ENCODE measurements around the gene DMTF1.

Gene DMTF1

DNA sequence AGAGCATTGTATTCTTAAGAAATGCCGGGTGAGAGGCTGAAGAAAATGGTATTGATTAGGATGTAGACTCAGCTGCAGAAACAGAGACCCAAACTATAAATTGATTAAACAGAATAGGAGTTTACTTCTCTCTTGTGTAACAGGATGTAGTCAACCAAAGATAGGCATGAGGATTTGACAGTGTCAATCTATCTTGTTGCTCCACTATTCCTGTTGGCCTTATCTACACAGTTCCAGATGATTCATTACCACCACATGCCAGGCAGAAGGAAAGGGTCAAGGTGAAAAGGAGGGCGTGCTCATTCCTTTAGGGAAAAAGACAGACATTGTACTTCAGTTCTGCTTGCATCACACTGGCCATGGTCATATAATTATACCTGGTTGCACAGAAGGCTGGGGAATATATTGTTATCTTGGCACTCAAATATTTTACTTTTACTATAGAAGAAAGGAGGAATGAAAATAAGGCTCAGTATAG, 11.9 kb upstream of the DMTF1 start:
- FAIRE-seq, result no peak
- TF ChIP-seq POLR2A (IDR thresholded peaks at IDR 0.05; ENCODE audit: low read depth, low read length) (no peak), PAX5 (IDR thresholded peaks at IDR 0.05; ENCODE audit: insufficient read depth, low read length, severe bottlenecking) (no peak), POU2F2 (IDR thresholded peaks at IDR 0.05; ENCODE audit: low read depth, low read length) (no peak), POLR2AphosphoS5 (IDR thresholded peaks at IDR 0.05; ENCODE audit: low read depth, low read length) (no peak), TAF1 (IDR thresholded peaks at IDR 0.05; ENCODE audit: low read depth, low read length) (no peak), SPI1 (IDR thresholded peaks at IDR 0.05; ENCODE audit: low read depth, low read length) (no peak)
- no peak for DNase-seq (ENCODE audit: insufficient read length, low spot score)

DNA sequence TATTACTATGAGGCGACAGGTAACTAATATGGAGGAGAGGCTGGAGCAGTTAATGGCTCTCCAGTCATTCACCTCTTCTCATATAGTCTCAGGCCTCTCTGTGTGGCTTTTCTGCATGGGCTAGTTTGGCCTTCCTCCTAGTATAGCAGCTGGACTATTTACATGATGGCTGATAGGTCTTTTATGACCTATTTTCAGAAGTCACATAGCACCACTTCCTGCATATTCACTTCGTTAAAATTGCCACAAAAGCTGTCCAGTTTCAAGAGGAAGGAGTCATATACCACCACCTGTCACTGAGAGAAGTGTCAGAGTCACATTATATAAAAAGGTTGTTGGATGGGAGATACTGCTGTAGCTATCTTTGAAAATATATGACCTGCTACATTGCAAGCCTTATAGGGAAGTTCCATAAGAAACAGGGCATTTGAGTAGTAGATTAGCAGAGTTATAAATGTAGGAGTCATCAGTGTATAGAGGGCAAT, 8.0 kb upstream of the DMTF1 start:
- DNase-seq (ENCODE audit: insufficient read length, low spot score) (peak; percentile 30), FAIRE-seq (peak; percentile 84)
- TF ChIP-seq POLR2A (IDR thresholded peaks at IDR 0.05; ENCODE audit: low read depth, low read length) (no peak), PAX5 (IDR thresholded peaks at IDR 0.05; ENCODE audit: insufficient read depth, low read length, severe bottlenecking) (no peak), POLR2AphosphoS5 (IDR thresholded peaks at IDR 0.05; ENCODE audit: low read depth, low read length) (no peak), POU2F2 (IDR thresholded peaks at IDR 0.05; ENCODE audit: low read depth, low read length) (peak; percentile 64; the same call in 1 of the 2 replicates), TAF1 (IDR thresholded peaks at IDR 0.05; ENCODE audit: low read depth, low read length) (no peak), SPI1 (IDR thresholded peaks at IDR 0.05; ENCODE audit: low read depth, low read length) (peak; percentile 53; the same call in 1 of the 2 replicates)

DNA sequence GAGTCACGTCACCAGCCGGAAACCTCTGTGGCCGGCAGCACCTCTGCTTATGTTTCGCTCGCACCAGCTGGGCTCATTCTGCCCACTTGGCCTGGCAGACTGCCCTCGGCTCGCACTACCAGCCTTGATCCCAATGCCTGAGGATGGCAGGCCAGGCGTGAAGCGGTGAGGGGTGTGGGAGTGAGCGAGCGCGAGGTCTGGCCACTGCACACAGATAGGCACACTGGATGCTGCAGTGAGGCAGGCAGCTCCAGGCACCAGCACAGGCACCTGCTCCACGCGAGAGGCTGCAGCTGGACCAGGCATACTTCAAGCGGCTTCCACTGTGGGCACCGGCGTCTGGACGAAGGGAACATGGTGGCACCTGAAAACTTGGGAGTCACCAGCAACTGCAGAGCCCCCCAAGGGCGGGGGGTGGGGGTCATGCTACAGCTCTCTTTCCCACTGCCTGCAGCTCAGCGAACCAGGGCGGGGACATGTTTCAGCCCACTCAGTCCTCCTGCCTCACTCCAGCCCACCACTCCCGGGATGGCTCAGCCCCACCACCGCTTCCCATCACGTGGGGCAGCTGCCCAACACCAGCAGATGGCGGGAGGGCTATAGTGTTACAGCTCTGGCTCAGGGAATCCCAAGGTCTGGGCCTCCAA, 5.4 kb upstream of the DMTF1 start:
- TF ChIP-seq POLR2A (IDR thresholded peaks at IDR 0.05; ENCODE audit: low read depth, low read length) (no peak), TAF1 (IDR thresholded peaks at IDR 0.05; ENCODE audit: low read depth, low read length) (no peak), PAX5 (IDR thresholded peaks at IDR 0.05; ENCODE audit: insufficient read depth, low read length, severe bottlenecking) (no peak)
- no peak for FAIRE-seq
- DNase-seq (ENCODE audit: insufficient read length, low spot score), result no peak

DNA sequence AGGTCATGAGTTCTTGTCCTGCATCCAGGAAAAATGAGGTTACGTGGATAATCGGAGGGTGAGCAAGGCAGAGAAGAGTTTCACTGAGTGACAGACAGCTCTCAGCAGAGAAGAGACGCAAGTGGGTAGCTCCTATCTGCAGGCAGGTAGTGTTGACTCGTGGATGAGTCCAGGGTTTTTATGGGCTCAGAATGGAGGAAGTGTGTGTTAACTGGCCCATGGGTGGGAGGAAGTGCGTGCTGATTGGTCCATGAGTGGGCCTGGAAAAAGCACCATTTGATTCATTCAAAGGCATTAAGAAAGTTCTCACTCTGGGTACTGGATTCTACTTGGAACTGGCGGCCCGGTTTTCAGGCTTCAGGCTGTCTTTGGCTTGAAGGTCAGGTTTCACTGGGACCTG, 4.8 kb upstream of the DMTF1 start:
- no peak for DNase-seq (ENCODE audit: insufficient read length, low spot score)
- no peak for FAIRE-seq

DNA sequence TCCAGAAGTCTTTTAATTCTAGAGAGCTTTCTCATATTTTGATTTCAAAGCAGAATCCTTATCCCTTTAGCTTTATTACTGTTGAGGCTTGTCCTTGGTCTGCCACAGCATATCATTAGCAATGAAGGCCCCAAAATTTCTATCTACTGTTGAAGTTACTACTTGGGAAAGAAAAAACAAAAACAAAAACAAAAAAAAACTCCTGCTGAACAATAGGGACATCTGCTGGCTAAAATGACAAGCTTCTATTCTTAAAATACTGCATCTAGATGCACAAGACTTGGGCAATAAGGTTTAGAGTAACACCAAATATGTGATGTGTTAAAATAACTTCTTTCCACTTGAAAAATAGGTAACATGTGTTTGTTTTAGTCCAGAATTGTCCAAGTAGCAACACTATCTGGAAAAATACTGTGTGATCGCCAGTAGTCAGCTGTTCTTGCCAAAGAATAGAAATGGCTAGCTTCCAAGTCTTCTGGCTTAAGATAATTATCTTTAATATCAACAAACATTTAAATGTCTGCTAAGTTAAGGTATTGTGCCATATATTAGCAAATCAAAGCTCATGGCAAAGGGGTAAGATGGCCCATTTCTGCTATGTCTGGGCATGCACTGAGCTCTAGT, 3.8 kb upstream of the DMTF1 start:
- no peak for TF ChIP-seq SPI1 (IDR thresholded peaks at IDR 0.05; ENCODE audit: low read depth, low read length)
- no peak for TF ChIP-seq PAX5 (IDR thresholded peaks at IDR 0.05; ENCODE audit: insufficient read depth, low read length, severe bottlenecking)
- no peak for TF ChIP-seq POU2F2 (IDR thresholded peaks at IDR 0.05; ENCODE audit: low read depth, low read length)
- TF ChIP-seq POLR2A (IDR thresholded peaks at IDR 0.05; ENCODE audit: low read depth, low read length), result no peak
- TF ChIP-seq TAF1 (IDR thresholded peaks at IDR 0.05; ENCODE audit: low read depth, low read length), result no peak
- DNase-seq (ENCODE audit: insufficient read length, low spot score) (no peak), FAIRE-seq (no peak)

More for the DNA sequence above, 4.8 kb upstream of the DMTF1 start:
- TF ChIP-seq POU2F2 (IDR thresholded peaks at IDR 0.05; ENCODE audit: low read depth, low read length), result no peak
- TF ChIP-seq POLR2AphosphoS5 (IDR thresholded peaks at IDR 0.05; ENCODE audit: low read depth, low read length), result no peak
- TF ChIP-seq POLR2A (IDR thresholded peaks at IDR 0.05; ENCODE audit: low read depth, low read length), result no peak
- TF ChIP-seq PAX5 (IDR thresholded peaks at IDR 0.05; ENCODE audit: insufficient read depth, low read length, severe bottlenecking), result no peak
- TF ChIP-seq SPI1 (IDR thresholded peaks at IDR 0.05; ENCODE audit: low read depth, low read length), result no peak
- no peak for TF ChIP-seq TAF1 (IDR thresholded peaks at IDR 0.05; ENCODE audit: low read depth, low read length)

DNA sequence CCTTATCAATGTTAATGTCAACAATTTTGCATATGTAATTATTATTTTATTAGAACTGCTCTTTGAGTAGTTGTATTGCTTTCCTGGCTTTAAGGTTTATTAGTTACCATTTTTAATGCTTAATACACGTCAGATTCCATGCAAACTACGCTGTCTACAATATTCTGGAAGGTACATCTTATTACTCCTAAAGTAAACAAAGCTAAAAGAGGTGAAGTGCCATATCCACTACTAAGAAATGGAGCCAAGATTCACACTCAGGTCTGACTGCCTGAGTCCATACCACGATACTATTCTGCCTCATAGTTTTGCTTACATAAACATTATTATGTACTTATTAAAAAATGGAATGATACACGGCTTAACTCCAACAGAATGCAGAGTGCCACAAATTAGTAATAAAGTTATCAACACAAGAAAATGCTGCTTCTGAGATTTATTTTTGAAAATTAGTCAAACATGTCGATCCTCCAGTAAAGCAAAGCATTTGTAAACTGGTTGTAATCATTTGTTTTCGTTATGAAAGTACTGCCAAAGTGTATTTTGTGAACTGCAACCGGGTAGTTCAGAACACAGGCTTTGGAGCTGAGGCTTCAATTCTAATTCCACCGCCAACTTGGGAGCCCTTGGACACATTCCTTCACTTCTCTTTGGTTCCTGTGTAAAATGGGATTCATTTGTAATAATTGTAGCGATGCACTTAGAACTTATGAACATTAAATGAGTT, 1.1 kb upstream of the DMTF1 start:
- FAIRE-seq (no peak), DNase-seq (ENCODE audit: insufficient read length, low spot score) (no peak)
- no peak for TF ChIP-seq POLR2AphosphoS5 (IDR thresholded peaks at IDR 0.05; ENCODE audit: low read depth, low read length)
- no peak for TF ChIP-seq PAX5 (IDR thresholded peaks at IDR 0.05; ENCODE audit: insufficient read depth, low read length, severe bottlenecking)
- no peak for TF ChIP-seq TAF1 (IDR thresholded peaks at IDR 0.05; ENCODE audit: low read depth, low read length)
- TF ChIP-seq POLR2A (IDR thresholded peaks at IDR 0.05; ENCODE audit: low read depth, low read length), result no peak
- TF ChIP-seq POU2F2 (IDR thresholded peaks at IDR 0.05; ENCODE audit: low read depth, low read length), result no peak
- TF ChIP-seq SPI1 (IDR thresholded peaks at IDR 0.05; ENCODE audit: low read depth, low read length), result no peak

DNA sequence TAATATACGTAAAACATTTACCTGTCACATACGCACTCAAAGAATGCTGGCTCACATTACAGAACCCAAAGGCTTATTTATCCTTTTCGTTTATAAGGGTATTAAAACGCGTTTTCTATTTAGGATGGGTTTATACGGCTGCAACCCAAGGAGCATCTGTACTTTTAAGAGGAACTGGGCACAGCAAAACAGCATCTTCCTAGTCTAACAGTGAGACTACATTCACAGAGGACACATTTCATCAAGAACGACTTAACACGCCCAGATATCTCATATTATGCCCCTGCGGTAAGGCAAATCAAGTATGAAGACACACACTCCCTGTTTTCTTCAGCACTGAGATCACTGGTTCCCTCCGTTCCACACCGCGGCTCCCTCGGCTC, 533 bp upstream of the DMTF1 start:
- FAIRE-seq, result no peak
- TF ChIP-seq SPI1 (IDR thresholded peaks at IDR 0.05; ENCODE audit: low read depth, low read length) (peak; percentile 55), PAX5 (IDR thresholded peaks at IDR 0.05; ENCODE audit: insufficient read depth, low read length, severe bottlenecking) (no peak), POLR2AphosphoS5 (IDR thresholded peaks at IDR 0.05; ENCODE audit: low read depth, low read length) (no peak), POLR2A (IDR thresholded peaks at IDR 0.05; ENCODE audit: low read depth, low read length) (no peak), POU2F2 (IDR thresholded peaks at IDR 0.05; ENCODE audit: low read depth, low read length) (no peak)
- no peak for DNase-seq (ENCODE audit: insufficient read length, low spot score)

DNA sequence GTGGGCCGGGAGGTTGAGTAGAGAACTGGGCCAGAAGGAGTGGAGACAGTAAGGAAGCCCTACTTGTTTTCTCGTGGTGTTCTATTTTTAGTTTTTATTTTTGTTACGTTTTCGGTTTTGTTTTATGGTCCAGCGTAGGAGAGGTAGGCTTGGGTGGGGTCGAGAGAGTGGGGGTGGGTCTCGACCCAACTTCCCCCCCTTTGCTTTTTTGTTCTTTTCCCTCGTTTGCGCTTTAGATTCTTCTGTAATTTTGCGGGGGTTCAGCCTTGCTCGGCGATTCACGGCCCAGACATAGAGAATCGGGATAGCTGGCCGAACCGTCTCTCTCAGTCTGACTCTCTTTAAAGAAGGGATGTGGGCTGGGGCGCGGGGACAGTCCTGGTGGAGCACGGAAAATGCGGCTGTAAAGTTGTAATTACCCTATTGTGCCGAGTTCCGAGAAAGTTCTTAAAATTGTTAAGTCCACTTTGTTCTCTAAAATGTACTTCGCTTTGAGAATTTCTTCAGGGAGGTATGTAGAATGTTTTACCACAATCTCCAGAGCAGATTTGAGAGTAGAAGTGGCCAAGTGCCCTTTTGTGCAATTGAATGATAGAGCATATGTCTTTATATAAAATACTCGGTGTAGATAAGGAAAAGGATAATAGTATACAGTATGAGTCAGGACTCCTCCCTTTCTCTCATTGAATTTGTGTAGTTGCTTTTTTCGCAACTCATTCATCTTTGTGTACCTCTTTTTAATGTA, 816 bp downstream of the DMTF1 start:
- no peak for TF ChIP-seq SPI1 (IDR thresholded peaks at IDR 0.05; ENCODE audit: low read depth, low read length)
- TF ChIP-seq POLR2A (IDR thresholded peaks at IDR 0.05; ENCODE audit: low read depth, low read length), result no peak
- no peak for TF ChIP-seq POLR2AphosphoS5 (IDR thresholded peaks at IDR 0.05; ENCODE audit: low read depth, low read length)
- no peak; the same call in none of the 2 replicates for TF ChIP-seq TAF1 (IDR thresholded peaks at IDR 0.05; ENCODE audit: low read depth, low read length)
- TF ChIP-seq POU2F2 (IDR thresholded peaks at IDR 0.05; ENCODE audit: low read depth, low read length), result no peak
- no peak for TF ChIP-seq PAX5 (IDR thresholded peaks at IDR 0.05; ENCODE audit: insufficient read depth, low read length, severe bottlenecking)
- DNase-seq (ENCODE audit: insufficient read length, low spot score) (no peak), FAIRE-seq (peak; percentile 50)

Measured in GM12891 (cell line).